SIG-M5 treated with dmso at 0.1 percent for 504 hours (cell line): Measurements from ENCODE around the gene NXPH4.

Source experiments
- DNase-seq: peaks from one replicate; lab custom pipeline; 2025; ENCODE audit not compliant: unreplicated experiment; lab: John Stamatoyannopoulos, UW

The NXPH4 gene

GRCh38 chr12:57241402-57242310, 25.1 kb downstream of the NXPH4 start:
- no peak for DNase-seq

DNA sequence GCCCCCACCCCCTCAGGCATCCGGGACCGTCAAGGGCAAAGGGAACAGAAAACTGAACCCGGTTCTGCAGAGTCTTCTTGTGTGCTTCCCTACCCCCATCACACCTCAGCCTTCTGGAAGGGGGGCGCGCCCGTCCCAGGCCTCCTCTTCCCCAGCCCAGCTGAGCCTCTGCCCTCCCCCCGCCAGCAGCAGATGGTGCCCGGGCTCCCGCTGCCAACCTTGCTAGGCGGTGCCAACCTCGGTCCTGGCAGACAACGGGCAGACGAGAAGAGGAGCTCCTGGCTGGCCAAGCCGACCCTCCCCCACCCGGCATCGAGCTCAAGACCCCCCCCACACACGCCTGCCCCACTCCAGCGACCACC, 25.7 kb downstream of the NXPH4 start:
- DNase-seq, result no peak

GRCh38 chr12:57242691-57243454, 26.3 kb downstream of the NXPH4 start:
- peak; percentile 60 for DNase-seq

DNA sequence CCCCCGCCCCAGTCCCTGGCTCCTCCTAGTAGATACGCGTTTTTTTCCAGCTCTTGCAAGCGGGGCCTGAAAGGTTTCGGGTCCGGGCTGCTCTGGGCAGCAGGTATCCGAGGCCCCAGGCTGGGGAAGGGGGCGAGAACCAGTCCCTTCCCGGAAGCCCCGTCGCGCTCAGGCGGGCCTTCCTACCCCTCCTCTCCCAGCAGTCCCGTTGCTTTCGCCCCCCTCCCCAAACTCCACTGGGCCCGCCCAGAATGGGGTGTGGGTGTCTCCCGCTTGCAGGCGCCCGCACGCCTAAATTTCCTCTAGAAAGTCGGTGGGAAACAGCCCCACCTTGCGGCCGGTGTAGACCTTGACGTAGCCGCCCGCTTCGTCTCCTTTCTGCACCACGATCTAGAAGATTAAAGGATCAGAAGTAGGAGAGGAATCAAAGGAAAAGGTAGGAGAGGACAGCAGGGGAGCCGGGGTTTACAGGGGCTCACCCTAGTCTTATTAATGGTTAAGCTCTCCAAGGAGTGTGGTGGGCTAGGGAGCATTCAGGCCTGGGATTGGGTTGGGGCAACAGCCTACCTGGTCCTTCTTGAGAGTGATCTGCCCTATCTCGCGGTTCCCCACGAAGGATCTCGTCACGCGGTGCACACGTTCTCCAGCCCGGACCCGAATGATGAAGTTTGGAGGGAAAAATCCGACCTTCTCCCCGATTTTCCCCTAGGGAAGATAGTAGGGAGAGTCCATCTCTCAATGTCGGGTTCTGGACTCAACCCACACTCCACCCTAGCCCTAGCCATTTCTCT, 27.1 kb downstream of the NXPH4 start:
- peak; percentile 75 for DNase-seq

DNA sequence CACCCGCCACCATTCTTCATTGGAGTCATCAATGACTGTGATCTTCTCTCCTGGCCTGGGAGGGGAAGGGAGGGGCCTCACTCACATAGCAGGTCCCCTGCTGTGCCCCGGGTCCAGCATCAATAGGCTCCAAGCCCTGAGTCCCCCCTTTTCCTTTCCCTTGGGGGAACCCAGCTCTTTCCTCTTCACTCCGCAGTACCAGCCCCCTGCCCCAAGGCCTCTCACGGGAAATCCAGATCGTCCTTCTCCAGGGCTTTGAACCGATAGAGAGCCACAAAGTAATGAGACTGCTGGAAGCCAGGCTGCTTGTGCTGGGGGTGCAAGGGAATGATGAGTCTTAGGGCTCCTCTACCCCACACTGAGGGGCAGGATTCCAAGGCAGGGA, 27.7 kb downstream of the NXPH4 start:
- DNase-seq, result no peak

- DNase-seq, result no peak
These were observed 30.4 kb downstream of the NXPH4 start for GRCh38 chr12:57247041-57247440.

DNA sequence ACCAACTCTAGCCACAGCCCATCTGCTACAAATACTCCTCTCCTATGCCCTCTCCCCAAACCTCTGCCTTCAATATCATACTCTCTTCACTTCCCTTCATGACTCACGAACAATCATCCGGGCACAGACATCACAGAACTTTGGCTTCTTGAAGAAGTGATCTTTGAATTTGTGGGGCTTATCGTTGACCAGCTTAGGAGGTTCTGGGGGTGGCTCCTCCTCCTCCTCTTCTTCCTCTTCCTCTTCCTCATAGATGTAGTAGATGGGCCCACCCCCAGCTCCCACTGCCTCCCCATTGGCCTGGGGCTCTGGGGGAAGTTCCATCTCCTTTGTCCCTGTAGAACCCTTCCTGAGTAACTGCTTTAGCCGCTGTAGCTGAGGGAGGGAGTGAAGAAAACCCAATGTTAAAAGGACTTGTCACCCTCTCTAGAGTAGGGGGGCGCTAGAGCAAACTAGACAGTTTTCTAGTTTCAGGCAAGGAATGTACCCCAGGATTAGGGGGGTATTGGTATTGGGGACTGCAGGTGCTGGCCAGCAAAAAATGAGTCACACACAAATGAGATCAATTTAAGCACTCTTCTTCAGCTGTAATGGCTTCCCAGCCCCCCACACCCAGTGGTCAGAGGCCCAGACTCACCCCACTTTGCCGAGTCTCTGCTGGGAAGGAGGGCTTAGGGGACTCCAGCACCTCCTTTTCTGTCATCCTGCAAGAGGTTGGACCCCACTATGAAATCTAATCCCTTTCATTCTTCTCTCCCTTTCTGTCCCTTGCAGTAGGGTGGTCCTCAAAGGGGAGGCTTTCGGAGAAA, 32.5 kb downstream of the NXPH4 start:
- DNase-seq, result peak; percentile 92

GRCh38 chr12:57250541-57250940, 33.9 kb downstream of the NXPH4 start:
- no peak for DNase-seq

DNA sequence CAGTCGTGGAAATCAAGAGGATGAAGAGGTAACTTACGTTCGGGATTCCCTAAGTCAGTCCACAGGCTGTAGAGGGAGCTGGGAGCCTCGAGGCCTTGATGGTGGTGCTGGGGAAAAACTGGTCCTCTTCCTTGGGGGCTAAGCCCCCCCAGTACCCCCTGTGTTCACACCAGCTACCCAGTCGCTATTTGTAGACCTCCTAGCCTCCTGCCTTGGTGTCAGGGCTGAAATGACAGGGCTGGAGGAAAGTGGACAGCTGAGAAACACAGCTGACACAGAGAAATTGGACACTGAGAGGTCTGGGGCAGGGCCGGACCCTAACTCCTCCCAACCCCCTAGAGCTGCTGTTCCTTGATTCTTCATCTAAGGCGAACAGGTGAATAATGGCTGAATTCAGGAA, 34.4 kb downstream of the NXPH4 start, which contains the start of gene STAC3:
STAC3 (minus strand) TSS at position 232 of the 400 bp plus-strand sequence. CDS start 1,551 bp downstream, outside the sequence.
- DNase-seq, result no peak

DNA sequence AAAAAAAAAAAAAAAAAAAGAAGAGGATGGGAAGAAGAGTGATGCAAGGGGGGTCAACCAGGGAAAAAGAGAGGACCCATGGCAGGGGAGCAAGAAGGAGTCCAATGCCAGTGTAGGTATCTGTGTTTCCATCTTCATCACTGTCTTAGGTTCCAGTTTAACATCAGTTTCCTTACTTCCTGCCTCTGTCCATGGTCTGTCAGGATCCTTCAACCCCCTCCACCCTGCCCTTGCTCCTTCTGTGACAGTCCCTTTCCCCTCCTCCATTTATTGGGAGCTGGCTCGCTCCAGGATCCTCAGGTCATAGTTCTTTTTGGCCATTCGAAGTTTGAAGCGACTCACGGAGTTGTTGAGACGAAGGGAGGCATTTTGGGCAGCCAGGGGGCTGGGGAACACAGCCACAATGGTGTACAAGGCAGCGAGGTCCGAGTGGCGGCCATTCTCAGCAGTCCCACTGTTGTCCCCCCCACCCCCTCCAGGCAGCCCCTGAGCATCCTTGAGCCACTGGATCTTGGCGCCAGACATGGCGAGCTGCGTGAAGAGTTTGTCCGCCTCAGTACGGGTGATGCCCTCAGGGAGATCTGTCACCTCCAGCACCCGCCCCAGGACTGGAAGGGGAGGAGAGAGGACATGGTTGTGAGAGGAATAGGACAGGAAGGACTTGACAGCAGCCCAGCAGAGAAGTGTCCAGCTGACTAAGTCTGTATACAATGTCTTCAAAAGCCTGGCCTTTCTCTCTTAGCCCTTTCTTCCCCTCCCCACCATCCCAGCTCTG, 38.1 kb downstream of the NXPH4 start:
- DNase-seq, result no peak

DNA sequence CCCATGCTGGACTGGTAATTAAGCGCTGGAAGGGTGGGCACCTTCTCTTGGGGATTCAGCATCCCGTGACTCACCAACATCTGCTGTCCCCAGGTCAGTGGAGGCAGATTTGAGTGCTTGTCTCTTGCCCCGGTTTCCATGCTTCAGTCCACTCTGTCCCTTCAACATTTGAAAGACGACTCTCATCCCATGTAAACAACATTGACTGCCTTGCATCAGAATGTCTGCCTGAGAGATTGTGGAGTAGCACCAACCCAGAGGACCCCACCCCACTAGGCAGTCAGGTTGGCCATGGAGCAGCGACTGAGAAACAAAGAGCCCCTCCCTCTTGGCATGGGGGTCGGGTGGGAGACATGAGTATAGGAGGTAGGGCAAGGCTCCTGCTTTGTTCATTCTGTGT, 39.3 kb downstream of the NXPH4 start:
- no peak for DNase-seq

- DNase-seq, result no peak
These were observed 42.7 kb downstream of the NXPH4 start for GRCh38 chr12:57258977-57259970.

DNA sequence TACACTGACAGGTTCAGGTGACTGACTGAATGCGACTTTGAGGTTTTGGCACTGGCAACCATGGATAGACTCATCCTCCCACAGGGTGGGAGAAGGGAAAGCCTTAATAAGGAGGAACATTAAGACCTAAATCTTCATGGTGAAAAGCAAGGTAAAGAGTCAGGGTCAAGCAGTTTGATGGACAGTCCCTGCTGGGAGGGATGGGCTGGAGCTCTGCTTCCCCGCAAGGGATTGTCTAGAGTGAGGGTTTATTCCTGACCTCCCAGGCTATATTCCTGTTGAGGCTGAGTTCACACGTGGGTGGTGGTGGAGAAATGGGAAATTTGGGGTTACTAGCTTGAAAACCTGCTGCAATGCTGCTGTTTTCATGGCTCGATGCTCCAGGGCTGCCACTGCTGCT, 43.8 kb downstream of the NXPH4 start:
- no peak for DNase-seq

- DNase-seq, result no peak
These were observed 44.9 kb downstream of the NXPH4 start for GRCh38 chr12:57261428-57261865.

- DNase-seq, result no peak
These were observed 45.7 kb downstream of the NXPH4 start for GRCh38 chr12:57262126-57262822.

GRCh38 chr12:57263096-57263495, 46.5 kb downstream of the NXPH4 start:
- no peak for DNase-seq

GRCh38 chr12:57266681-57267080, 50.1 kb downstream of the NXPH4 start:
- no peak for DNase-seq

DNA sequence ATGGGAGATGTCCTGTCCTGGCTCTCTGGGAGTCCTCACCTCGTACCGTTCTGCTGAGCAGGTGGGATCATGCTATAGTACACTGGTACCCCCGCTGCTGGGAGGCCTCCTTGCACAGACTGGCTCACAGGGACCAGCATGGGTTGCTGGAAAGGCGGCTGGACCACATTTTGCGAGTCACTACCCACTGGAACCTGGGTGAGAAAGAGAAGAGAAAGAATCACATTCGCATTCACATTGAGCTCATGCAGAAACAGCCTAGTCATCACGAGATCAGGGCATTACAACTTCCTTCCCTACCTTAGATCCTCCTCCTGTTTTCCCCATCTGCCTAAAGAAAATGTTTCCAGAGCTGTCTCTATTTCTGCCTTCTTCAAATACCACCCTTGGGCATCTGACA, 51.7 kb downstream of the NXPH4 start:
- DNase-seq, result no peak
